Right renal cortex interstitium (tissue), 3 donors: ENCODE data around the gene TNRC18. TPM values are rescaled to one million over a fixed set of nuclear protein-coding genes. Genes with fewer than 3 reads are reported as not detected.
"Not testable (repeated sequence)": the region's sequence is repeated elsewhere in the genome, so short reads cannot be mapped to it uniquely, and the experiment has no call there.

Source experiments
- DNase-seq, 3 donors: peaks; one replicate each; pipeline ENCODE4 v3.0.0-alpha.2; 2013; ENCODE audit warnings: low read depth in 3 of 3, low spot score in 2 of 3
- polyA plus RNA-seq, 3 donors: library from polyadenylated mRNA; unstranded; fragments of 120-200 nt; gene quantifications; one replicate each; pipeline ENCODE4 v1.2.1, GENCODE V29; 2013; ENCODE audit not compliant: insufficient read length in 3 of 3

TNRC18 gene
- polyA plus RNA-seq, 3 donors, result 89.2 to 111 (median 99.0) TPM

DNA sequence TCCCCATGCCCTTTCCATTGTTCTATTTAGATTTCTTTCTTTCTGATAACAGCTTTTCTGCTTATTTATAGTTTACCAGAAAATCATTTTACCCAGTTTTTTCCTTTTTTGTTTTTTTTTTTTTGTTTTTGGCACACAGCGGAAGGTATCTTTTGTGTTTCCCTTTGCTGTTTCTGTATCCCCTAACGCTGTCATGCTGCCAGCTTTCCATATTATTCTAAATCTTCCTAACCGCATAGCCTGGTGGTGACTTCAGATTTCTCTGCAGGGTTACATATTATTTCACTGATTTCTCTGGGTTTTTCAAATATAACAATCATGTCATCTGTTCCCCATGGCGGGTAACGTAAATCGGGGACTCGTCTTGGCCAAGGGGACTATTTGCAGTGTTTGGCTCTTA is 144.9 kb downstream of the TNRC18 start:
- DNase-seq, result no peak

GRCh38 chr7:5276611-5277010 is 147.0 kb downstream of the TNRC18 start:
- DNase-seq, result no peak

GRCh38 chr7:5276123-5276522 is 147.5 kb downstream of the TNRC18 start:
- DNase-seq, result not testable (repeated sequence)

GRCh38 chr7:5275510-5275909 is 148.1 kb downstream of the TNRC18 start:
- not testable (repeated sequence) for DNase-seq

- DNase-seq, result not testable (repeated sequence)
These were observed 148.6 kb downstream of the TNRC18 start for GRCh38 chr7:5274985-5275431.

DNA sequence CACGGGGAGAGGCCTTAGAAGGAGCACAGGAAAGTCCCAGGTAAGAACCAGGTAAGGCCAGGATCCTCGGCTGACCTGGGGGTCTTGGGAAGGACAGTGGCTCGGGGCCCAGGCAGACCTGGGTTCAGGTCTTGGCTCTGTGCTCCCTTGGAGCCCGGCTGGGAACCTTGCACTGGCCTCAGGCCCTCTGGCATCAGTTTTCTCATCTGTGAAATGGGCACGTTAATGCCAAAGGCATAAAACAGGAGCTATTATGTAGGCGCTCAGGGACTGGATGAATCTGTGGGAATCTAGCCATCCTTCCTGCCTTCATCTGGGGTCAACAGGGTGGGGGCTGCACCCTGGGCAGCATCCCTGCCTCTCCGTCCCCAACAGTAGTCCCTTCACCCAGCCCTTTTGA is 149.2 kb downstream of the TNRC18 start:
- no peak for DNase-seq

- DNase-seq, result not testable (repeated sequence)
These were observed 149.7 kb downstream of the TNRC18 start for GRCh38 chr7:5273831-5274405.

- no peak for DNase-seq
These were observed 152.8 kb downstream of the TNRC18 start for GRCh38 chr7:5270788-5271187.

- not testable (repeated sequence) for DNase-seq
These were observed 153.5 kb downstream of the TNRC18 start for GRCh38 chr7:5269992-5270657.

GRCh38 chr7:5267829-5268228 is 155.8 kb downstream of the TNRC18 start:
- not testable (repeated sequence) for DNase-seq

- no peak for DNase-seq
These were observed 157.2 kb downstream of the TNRC18 start for GRCh38 chr7:5266191-5267028.

DNA sequence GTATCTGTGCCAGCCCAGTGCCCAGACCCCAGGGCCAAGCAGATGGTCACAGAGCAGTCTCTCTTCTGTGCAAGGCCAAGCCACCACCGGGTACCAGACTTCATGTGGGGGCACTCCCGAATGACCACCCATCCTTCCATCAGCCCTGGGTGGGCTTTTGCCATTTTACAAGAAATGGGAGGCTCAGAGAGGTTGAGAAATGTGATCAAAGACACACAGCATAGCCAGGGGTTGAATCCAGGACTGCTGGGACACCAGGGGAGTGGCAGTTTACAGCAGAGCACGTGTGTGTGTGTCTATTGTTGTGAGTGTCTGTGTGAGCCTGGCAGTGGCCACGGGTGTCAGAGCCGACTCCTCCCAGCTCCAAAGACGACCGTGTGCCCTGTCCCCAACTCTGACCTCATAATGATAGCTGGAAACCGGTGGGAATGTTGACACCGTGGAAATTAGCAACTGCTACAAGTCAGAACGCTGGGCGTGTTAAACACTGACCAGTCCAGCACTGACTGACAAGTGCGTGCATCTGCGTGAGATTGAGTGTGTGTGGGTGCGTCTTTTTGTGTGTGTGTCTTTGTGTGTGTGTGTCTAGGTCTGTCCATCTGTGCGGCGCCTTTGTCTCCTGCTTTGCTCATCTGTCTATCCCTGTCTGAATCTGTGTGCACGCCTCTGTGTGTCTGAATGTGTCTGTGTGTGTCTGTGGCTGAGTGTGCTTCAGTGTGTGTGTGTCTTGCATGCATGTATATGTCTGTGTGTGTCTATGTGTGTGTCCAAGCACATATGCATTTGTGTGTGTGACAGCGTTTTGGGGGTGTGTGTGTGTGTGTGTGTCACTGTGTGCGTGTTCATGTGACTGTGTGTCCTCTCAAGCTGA is 158.1 kb downstream of the TNRC18 start:
- no peak for DNase-seq

DNA sequence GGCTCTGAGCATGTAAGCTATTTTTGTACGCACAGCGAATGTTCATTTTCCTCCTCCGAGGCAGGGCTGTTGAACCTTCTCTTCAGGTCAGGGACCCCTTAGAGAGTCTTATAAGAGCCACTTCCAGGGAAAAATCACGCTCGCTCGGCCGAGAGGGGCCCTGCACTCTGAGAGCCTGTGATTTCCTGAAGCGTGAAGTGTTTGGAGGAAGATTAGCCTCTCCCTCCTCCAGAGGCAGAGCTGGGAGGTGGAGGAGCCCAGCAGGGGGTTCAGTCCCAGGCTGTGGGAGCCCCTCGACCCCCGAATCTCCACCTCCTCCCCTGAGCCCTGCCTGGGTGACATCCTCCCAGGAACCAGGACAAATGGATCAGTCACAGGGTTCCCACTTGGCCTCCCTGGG is 160.6 kb downstream of the TNRC18 start:
- not testable (repeated sequence) for DNase-seq

DNA sequence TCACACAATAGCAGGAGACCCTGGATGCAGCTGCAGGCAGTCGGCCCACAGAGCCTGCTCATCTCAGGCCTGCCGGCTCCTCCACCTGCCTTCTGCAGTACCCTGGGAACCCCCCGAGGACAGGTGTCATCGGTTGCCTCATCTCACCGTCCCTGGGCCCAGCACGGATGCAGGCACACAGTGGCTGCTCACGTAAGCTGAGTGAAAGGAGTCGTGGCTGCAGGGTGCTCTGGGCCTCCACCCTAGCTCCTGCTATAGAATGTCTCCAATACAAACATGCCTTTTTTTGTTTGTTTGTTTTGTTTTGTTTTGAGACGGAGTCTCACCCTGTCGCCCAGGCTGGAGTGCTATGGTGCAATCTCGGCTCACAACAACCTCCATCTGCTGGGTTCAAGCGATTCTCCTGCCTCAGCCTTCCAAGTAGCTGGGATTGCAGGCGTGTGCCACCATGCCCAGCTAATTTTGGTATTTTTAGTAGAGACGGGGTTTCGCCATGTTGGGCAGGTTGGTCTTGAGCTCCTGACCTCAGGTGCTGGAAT is 163.0 kb downstream of the TNRC18 start:
- not testable (repeated sequence) for DNase-seq

Other genes starting within 250 kb of the TNRC18 start
- gene WIPI2, start 233.6 kb downstream of the TNRC18 start, polyA plus RNA-seq, result 10 to 100 TPM; 65.8 to 73.1 (median 71.6) TPM
- gene SLC29A4, start 140.9 kb downstream of the TNRC18 start, polyA plus RNA-seq, result 10 to 100 TPM; 15.9 to 24.1 (median 17.4) TPM
- 1 to 10 TPM; 2.9 to 4.1 (median 3.4) TPM for gene FBXL18, start 90.0 kb upstream of the TNRC18 start, polyA plus RNA-seq
- 1,000 to 10,000 TPM; 3,257 to 3,480 (median 3,355) TPM for gene ACTB, start 106.8 kb upstream of the TNRC18 start, polyA plus RNA-seq
- 10 to 100 TPM; 64.4 to 77.0 (median 64.5) TPM for gene FSCN1, start 169.0 kb upstream of the TNRC18 start, polyA plus RNA-seq